Lung (tissue), 12 donors: Measurements from ENCODE around the gene TMCO4. TPM values are rescaled to one million over a fixed set of nuclear protein-coding genes. Genes with fewer than 3 reads are reported as not detected.

Source experiments
- ATAC-seq: fragments of 200-7000 bp; cut with Tn5 transposase; one replicate; pipeline ENCODE4 v1.9.1; 2020; ENCODE audit warnings: moderate number of reproducible peaks; ENCODE audit not compliant: insufficient read depth, low FRiP score
- DNase-seq, 3 donors: peaks; one replicate each; pipeline ENCODE4 v3.0.0-alpha.2; 2013 to 2017
- H3K27ac ChIP-seq, 2 donors: one replicate each; pipeline ENCODE4 v1.5.1; 2013; ENCODE audit warnings: mild to moderate bottlenecking in 2 of 2, moderate library complexity in 2 of 2, control low read depth in 1 of 2, inconsistent platforms in 1 of 2, low read depth in 1 of 2, low read length in 1 of 2
- H3K27me3 ChIP-seq, 3 donors: one replicate each; pipeline ENCODE4 v1.5.1; 2013; ENCODE audit warnings: low read length in 2 of 3; ENCODE audit not compliant: control insufficient read depth in 3 of 3, insufficient read depth in 3 of 3
- H3K36me3 ChIP-seq, 4 donors: one replicate each; pipeline ENCODE4 v1.5.1; 2013; ENCODE audit warnings: low read length in 4 of 4, mild to moderate bottlenecking in 1 of 4, moderate library complexity in 1 of 4; ENCODE audit not compliant: control insufficient read depth in 4 of 4, insufficient read depth in 4 of 4
- H3K4me1 ChIP-seq, 5 donors: one replicate each; pipeline ENCODE4 v1.5.1; 2013; ENCODE audit warnings: low read length in 5 of 5, mild to moderate bottlenecking in 2 of 5, moderate library complexity in 1 of 5; ENCODE audit not compliant: control insufficient read depth in 5 of 5, insufficient read depth in 5 of 5
- H3K4me3 ChIP-seq: one replicate; pipeline ENCODE4 v1.5.1; 2013; ENCODE audit warnings: mild to moderate bottlenecking, control low read depth, moderate library complexity
- H3K9ac ChIP-seq, 2 donors: one replicate each; pipeline ENCODE4 v1.5.1; 2013; ENCODE audit warnings: low read length in 2 of 2, control low read depth in 1 of 2; ENCODE audit not compliant: insufficient read depth in 1 of 2
- H3K9me3 ChIP-seq, 4 donors: one replicate each; pipeline ENCODE4 v1.5.1; 2013; ENCODE audit warnings: low read length in 3 of 4, mild to moderate bottlenecking in 1 of 4, moderate library complexity in 1 of 4; ENCODE audit not compliant: control insufficient read depth in 4 of 4, insufficient read depth in 3 of 4
- WGBS, 2 donors: extraction: QIAGEN DNeasy Blood & Tissue Kit; methylation state at CpG; one replicate each; pipeline ENCODE4 v1.1.7; 2013; 5-methylcytosine and 5-hydroxymethylcytosine counted together
- polyA plus RNA-seq, 2 donors: library from polyadenylated mRNA; stranded (reverse); fragments of 200-250 nt; gene quantifications; one replicate each; pipeline ENCODE4 v1.2.1, GENCODE V29; 2013
- total RNA-seq, 2 donors: library from RNA; depleted of rRNA in 1 of 2; stranded (reverse); fragments of >200 nt in 1 of 2; gene quantifications; one replicate each; pipeline ENCODE4 v1.2.1, GENCODE V29; 2014 to 2021
- TF ChIP-seq, protein P1 (sequence below): IDR thresholded peaks from 2 replicates; pipeline ENCODE4 v1.5.1; 2012; ENCODE audit warnings: mild to moderate bottlenecking; ENCODE audit errors: control extremely low read depth, extremely low read depth
- donor health status: control.
- donor health status: control.
- donor health status: Bipolar disorder and iron deficiency.
- donor health status: healthy.
- donor health status: DM: yes; HTN: yes; CAD: no.

TMCO4 gene
- total and polyA plus RNA-seq, 4 donors, result 14.3 to 27.8 (median 19.5) TPM

DNA sequence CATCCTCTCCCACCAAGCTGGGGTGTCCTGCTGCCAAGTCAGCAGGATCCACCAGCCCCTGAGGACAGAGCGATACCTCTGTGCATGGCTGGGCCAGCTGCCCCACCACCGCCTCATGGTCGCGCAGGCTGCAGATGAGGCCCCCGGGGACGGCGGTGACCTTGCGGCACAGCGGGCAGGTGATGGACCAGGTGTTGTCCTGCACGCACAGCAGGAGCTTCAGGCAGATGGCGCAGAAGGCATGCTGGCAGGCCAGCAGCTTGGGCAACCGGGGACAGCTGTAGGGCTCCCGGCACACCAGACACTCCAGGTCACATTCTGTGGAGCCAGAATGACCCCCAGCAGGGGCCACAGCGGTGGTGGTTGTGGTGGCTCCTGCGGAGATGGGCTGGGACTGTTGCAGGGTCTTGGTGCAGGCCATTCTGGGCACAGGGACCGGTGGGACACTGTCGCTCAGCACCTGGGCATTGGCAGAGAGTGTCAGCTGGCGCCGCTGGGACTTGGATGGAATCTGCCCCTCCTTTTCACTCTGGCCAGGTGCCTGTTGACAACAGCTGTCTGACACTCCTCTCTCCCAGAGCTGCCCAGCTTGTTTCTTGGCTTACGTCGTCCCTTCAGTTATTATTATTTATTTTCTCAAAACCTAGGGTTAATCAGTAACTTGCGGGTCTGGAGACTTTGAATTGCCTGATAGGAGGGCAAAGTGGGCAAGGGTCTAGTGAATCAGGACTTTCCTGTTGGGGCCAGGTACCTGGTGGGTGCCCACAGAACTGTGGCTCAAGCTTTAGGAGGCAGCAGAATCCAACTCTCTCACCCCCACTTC, 15.2 kb upstream of the TMCO4 start, which contains the start of gene RNF186:
Gene RNF186 (minus strand): TSS at position 603 of the 823 bp plus-strand sequence. CDS start 182 bp downstream, at position 421.
- H3K36me3 ChIP-seq, result no peaks in the 10 kb centered on the region
- 81 to 86% methylated on average over 22 of the region's 22 CpGs for WGBS, 2 donors
- DNase-seq (peak; percentile 67 to 85 (median 68)), ATAC-seq (no peak)
- H3K9ac ChIP-seq, result no peak within 1 kb of the TSS
- no peak within 1 kb of the TSS for H3K27ac ChIP-seq
- H3K4me3 ChIP-seq, result no peak within 1 kb of the TSS
- H3K27me3 ChIP-seq, result no peaks in the 10 kb centered on the region
- H3K4me1 ChIP-seq, result peaks cover 0 to 6% (median 3%) of the 10 kb centered on the region in 5 donors
- no peaks in the 10 kb centered on the region for H3K9me3 ChIP-seq
- TF ChIP-seq, protein P1, sequence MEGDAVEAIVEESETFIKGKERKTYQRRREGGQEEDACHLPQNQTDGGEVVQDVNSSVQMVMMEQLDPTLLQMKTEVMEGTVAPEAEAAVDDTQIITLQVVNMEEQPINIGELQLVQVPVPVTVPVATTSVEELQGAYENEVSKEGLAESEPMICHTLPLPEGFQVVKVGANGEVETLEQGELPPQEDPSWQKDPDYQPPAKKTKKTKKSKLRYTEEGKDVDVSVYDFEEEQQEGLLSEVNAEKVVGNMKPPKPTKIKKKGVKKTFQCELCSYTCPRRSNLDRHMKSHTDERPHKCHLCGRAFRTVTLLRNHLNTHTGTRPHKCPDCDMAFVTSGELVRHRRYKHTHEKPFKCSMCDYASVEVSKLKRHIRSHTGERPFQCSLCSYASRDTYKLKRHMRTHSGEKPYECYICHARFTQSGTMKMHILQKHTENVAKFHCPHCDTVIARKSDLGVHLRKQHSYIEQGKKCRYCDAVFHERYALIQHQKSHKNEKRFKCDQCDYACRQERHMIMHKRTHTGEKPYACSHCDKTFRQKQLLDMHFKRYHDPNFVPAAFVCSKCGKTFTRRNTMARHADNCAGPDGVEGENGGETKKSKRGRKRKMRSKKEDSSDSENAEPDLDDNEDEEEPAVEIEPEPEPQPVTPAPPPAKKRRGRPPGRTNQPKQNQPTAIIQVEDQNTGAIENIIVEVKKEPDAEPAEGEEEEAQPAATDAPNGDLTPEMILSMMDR, result no peak

DNA sequence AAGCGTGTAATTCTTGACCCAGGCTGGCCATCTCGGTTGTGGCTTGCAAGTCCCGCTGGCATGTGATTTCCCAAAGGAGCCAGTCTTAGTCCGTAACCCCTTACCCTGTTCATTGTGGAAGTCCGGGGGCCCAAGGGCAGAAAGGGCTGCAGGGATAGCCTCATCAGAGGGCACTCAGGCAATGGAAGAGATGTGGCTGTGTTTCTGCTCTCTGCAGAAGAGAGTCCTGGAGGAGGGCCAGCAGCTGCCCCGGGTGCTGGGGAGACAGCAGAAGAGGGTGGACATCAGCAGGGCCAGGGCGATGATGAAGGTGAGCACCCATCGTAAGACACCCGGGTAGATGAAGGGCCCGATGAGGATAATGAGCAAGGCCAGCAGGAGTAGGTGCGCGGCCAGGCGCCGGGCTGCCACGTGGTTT, 14.5 kb upstream of the TMCO4 start:
- ATAC-seq (no peak), DNase-seq (no peak)
- Histone ChIP-seq H3K36me3 (no peaks in the 10 kb centered on the region), H3K27ac (no peak overlapping the region), H3K4me1 (peaks cover 0 to 6% (median 3%) of the 10 kb centered on the region in 5 donors), H3K27me3 (no peaks in the 10 kb centered on the region), H3K4me3 (no peak overlapping the region), H3K9me3 (no peaks in the 10 kb centered on the region), H3K9ac (no peak overlapping the region)
- 90 to 91% methylated on average over 15 of the region's 15 CpGs for WGBS, 2 donors
- TF ChIP-seq, protein P1, result no peak

DNA sequence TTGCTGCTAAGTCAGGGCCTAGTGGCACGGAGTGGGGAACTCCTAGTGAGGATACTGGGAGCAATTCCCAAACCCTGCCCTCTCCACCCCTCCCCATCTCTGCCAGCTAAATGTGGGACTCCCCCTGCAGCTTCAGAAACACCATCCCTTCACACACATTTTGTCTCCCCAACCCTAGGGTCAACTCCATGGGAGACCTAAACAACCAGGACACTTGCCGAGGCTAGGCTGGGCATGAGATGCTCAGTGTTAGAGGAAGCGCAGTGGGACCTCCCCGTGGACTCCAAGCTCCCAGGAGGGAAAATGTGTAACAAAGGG, 13.9 kb upstream of the TMCO4 start:
- Histone ChIP-seq H3K4me1 (peaks cover 0 to 6% (median 3%) of the 10 kb centered on the region in 5 donors), H3K27me3 (no peaks in the 10 kb centered on the region), H3K27ac (no peak overlapping the region), H3K4me3 (no peak overlapping the region), H3K36me3 (no peaks in the 10 kb centered on the region), H3K9me3 (no peaks in the 10 kb centered on the region), H3K9ac (no peak overlapping the region)
- TF ChIP-seq, protein P1, result no peak
- ATAC-seq (no peak), DNase-seq (no peak)
- WGBS, 2 donors, result 92 to 96% methylated on average over 4 of the region's 4 CpGs
